ENCODE results near the gene TUBA8. TPM values are rescaled to one million over a fixed set of nuclear protein-coding genes. Genes with fewer than 3 reads are reported as not detected.
"Not testable (repeated sequence)": the region's sequence is repeated elsewhere in the genome, so short reads cannot be mapped to it uniquely, and the experiment has no call there.

TUBA8 gene
- total RNA-seq, 1 donor from 2014 or later, result 1.9 TPM

DNA sequence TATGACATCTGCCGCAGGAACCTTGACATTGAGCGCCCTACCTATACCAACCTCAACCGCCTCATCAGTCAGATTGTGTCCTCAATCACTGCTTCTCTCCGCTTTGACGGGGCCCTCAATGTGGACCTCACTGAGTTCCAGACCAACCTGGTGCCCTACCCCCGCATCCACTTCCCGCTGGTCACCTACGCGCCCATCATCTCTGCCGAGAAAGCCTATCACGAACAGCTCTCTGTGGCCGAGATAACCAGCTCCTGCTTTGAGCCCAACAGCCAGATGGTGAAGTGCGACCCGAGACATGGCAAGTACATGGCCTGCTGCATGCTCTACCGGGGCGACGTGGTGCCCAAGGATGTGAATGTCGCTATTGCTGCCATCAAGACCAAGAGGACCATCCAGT, 16.0 kb downstream of the TUBA8 start:
- intact Hi-C loops (cut with micrococcal nuclease), result no loop called here

- intact Hi-C loops (cut with micrococcal nuclease), result no loop called here
Measured at GRCh38 chr22:18130018-18130417, 19.4 kb downstream of the TUBA8 start.

- intact Hi-C loops (cut with micrococcal nuclease), result no loop called here
Measured at GRCh38 chr22:18130699-18131429, 20.3 kb downstream of the TUBA8 start.

DNA sequence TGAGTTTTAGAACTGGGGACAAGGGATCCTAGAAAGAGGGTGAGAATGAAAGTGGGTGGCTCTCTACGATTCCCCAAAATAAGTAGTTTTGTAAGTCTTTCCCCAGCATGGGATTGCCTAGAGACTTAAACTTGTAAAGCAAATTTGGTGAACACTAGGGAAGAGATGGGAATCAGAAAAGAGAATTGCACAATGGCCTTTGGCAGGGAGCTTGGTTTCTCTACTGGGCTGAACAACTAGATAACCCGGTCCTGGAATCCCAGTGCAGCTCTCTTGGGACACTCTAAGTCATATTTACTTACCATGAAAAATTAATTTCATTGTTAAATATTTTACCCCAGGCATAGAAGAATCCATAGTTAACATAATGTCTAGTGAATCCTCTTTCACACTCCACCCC, 22.8 kb downstream of the TUBA8 start:
- intact Hi-C loops (cut with micrococcal nuclease), result no loop called here

DNA sequence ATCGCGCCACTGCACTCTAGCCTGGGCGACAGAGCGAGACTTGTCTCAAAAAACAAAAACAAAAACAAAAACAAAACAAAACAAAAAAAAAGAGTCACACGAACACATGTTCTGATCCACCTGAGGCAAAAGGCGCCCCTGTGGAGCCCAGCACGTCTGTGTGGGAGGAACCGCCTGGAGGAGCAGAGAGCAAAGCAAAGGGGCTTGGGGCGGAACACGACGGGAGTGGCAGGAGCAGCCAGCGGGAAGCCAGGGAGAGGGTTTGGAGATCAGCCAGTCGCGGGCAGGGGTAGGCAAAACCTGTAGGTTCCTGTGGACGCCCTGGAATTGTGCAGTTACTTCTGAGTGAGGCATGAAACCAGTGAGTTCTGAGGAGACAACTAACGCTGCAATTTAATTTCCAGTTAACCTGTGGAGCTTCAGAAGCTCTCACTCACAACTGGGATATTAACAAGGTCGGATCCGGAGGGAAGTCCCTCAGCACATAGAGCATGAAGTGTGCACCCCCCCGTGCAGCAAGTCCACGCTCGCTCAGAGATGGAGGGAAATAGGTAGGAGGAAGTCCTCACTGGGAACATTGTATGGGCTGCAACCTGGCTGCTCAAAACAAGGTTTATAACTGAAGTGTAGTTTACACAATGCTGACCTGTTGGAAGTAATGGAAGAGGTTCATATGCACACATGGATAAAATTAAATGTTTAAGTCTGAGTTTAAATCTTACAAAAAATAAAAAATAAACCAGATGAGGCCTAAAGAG, 26.1 kb downstream of the TUBA8 start:
- intact Hi-C loops (cut with micrococcal nuclease), result no loop called here

GRCh38 chr22:18141004-18141403, 30.4 kb downstream of the TUBA8 start:
- intact Hi-C loops (cut with micrococcal nuclease), result not testable (repeated sequence)

DNA sequence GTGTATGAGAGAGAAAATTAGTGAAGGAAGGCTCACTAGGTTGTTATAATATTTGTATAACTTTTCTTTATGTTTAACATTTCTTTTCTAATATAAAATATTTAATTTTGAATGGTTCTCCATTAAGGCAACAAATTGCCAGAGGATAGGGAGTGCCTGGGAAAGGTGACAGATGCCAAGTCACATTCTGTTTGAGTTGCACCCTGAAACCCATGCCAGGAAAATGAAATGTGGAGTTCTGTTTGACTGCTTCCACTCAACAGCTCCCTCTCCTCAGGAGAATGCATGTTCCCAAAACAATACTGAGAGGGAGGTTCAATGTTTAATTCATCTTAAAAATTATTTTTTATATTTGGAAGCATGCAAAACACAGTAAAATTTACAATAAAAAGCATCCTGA, 33.5 kb downstream of the TUBA8 start:
- intact Hi-C loops (cut with micrococcal nuclease), result no loop called here

DNA sequence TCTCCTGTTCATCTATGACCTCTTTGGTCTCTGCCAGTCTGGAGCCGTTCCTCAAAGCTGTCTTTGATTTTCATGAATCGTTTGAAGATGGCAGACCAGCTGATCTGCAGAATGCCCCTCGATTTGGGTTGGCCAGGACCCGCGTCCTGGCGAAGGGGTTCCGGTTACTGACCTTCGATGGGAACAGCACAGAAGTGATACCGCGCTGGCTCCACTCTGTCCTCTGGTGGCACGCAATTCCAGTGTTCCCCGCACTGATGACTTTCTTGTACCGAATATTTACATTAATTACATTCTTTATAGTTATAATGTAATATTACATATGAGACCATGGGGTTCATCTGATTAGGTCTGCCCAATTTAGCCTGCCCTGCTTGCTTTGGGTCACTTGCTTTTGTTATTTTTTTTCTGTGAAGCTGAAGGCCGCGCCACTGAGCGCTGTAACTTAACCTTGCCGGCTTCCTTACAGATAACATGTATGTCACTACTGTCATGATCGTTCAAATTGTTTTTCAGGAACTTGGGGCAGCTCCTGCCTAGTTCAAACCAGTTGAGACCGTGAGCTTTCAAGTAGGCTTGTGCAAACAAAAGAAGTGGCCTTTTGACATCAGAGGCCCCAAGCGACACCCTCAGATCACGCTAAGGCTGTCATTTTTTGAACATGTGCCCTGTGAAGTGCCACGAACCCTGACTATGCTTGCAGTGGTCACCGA, 35.2 kb downstream of the TUBA8 start:
- intact Hi-C loops (cut with micrococcal nuclease), result no loop called here

GRCh38 chr22:18146389-18146753, 35.8 kb downstream of the TUBA8 start:
- intact Hi-C loops (cut with micrococcal nuclease), result no loop called here

- intact Hi-C loops (cut with micrococcal nuclease), result no loop called here
Measured at GRCh38 chr22:18147791-18148190, 37.2 kb downstream of the TUBA8 start.

DNA sequence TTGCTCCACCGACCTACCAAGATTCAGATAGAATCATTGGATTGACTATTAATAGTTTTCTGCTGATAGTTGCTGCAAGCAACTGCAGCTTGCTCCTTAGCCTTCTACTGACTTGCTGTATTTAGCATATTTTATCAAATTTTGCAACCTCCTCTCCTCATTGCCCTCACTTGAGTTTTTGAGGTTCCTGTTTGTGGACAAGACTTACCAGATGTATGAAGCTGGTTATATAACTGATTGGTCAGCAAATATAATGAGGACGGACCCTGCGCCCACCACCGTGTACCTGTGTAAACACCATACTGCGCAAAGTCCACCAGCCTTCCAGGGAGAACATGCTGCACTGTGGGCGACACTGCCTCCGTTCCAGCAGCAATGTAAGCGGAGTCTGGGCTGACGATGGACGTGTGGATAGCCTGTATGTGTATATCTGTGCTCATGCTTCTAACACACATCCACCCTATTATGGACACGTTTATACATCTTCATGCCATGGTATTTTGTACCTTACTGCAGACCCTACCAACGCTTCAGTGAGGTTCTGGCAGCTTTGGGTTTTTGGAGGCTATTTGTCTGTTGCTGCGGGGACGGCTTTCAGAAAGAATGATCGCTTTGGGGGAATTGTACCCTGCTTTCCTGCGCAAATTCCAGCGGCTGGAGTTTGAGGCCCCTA, 37.8 kb downstream of the TUBA8 start:
- intact Hi-C loops (cut with micrococcal nuclease), result no loop called here

- intact Hi-C loops (cut with micrococcal nuclease), result loop anchor here (5.0 kb wide), 5 partner anchors 150 to 1070 kb away; partner anchors contain the start of genes BCL2L13 and IL17RA
Measured at GRCh38 chr22:18152519-18152918, 41.9 kb downstream of the TUBA8 start.

GRCh38 chr22:18154821-18155390, 44.3 kb downstream of the TUBA8 start:
- intact Hi-C loops (cut with micrococcal nuclease), result loop anchor here (5.0 kb wide), 5 partner anchors 153 to 1073 kb away; partner anchors contain the start of genes BCL2L13 and IL17RA

DNA sequence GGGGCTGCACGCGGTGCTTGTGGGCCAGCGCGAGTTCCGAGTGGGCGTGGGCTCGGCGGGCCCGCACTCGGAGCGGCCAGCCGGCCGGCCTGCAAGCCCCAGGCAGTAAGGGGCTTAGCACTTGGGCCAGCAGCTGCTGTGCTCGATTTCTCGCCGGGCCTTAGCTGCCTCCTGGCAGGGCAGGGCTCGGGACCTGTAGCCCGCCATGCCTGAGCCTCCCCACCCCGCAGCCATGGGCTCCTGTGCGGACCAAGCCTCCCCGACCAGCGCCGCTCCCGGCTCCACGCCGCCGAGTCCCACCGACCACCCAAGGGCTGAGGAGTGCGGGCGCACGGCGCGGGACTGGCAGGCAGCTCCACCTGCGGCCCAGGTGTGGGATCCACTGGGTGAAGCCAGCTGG, 44.9 kb downstream of the TUBA8 start:
- intact Hi-C loops (cut with micrococcal nuclease), result not testable (repeated sequence)

GRCh38 chr22:18156878-18157713, 46.5 kb downstream of the TUBA8 start:
- intact Hi-C loops (cut with micrococcal nuclease), result no loop called here

DNA sequence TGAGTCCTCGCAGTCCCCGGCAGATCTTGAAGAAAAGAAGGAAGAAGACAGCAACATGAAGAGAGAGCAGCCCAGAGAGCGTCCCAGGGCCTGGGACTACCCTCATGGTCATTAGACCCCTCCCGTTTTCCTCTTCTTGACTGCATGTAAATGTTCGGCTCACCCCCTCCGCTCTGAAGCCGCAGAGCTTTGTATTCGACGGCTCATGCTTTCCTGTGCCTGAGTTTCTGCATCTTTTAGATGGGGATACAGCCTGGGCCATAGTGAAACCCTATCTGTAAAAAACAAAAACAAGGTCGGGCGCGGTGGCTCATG, 47.1 kb downstream of the TUBA8 start:
- intact Hi-C loops (cut with micrococcal nuclease), result no loop called here

GRCh38 chr22:18160641-18161040, 50.0 kb downstream of the TUBA8 start:
- intact Hi-C loops (cut with micrococcal nuclease), result not testable (repeated sequence)

DNA sequence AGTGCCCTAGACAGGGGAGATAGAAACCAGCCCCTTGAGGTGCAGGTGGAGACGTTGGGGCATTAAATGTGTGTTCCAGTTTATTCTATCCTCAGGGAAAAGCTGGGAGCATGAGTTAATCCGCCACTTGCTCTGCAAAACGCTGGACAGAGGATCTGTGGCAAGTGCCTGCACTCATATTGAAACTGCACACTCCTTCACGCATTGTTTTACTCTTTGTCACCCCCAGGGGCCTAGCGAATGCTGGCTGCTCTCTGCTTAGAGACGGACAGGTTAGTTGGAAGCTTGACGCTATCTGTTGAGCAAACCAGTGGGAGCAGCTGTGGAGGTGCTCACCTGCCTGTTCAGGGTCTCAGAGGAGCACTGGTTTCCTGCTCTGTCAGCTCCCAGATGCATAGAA, 53.2 kb downstream of the TUBA8 start:
- intact Hi-C loops (cut with micrococcal nuclease), result not testable (repeated sequence)

- intact Hi-C loops (cut with micrococcal nuclease), result not testable (repeated sequence)
Measured at GRCh38 chr22:18164584-18164983, 54.0 kb downstream of the TUBA8 start.

DNA sequence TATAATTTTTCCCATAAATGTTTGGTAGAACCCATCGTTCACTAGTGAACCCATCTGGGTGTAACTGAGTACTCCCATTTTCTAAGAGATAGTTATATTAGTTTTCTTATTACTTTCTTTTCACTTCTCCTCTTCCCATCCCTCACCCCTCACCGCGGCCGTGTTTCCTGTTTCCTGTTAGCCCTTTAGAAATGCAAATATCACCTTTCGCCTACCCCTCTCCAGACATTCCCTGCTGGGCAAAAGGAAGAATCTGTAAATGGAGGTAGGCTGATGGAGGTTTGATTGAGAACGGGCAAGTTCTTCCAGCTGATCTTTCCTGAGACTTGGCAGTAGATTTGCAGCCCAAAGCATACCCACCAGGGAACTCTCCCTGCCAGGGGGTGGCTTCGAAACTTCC, 54.7 kb downstream of the TUBA8 start:
- intact Hi-C loops (cut with micrococcal nuclease), result not testable (repeated sequence)
